Left lung (tissue), 10 donors: ENCODE results near the gene KRTAP12-4. TPM values are rescaled to one million over a fixed set of nuclear protein-coding genes. Genes with fewer than 3 reads are reported as not detected.

ENCODE experiments used
- ATAC-seq: fragments of 200-7000 bp; cut with Tn5 transposase; one replicate; pipeline ENCODE4 v1.9.1; 2020; ENCODE audit warnings: moderate library complexity
- DNase-seq, 4 donors: peaks; one replicate each; pipeline ENCODE4 v3.0.0-alpha.2; 2013 to 2020
- H3K27ac ChIP-seq, 2 donors: fragments of 200-600 bp; sonication (generic) in 1 of 2; one replicate each; pipeline versions ENCODE4 v1.5.0 to v1.8.0; 2020 to 2021
- H3K27me3 ChIP-seq, 2 donors: fragments of 200-600 bp; sonication (generic) in 1 of 2; one replicate each; pipeline versions ENCODE4 v1.5.0 to v1.8.0; 2020 to 2021
- H3K36me3 ChIP-seq, 2 donors: fragments of 200-600 bp; sonication (generic) in 1 of 2; one replicate each; pipeline versions ENCODE4 v1.5.0 to v1.8.0; 2020 to 2021
- H3K4me1 ChIP-seq, 2 donors: fragments of 200-600 bp; one replicate each; pipeline ENCODE4 v1.8.0; 2021
- H3K4me3 ChIP-seq, 2 donors: fragments of 200-600 bp; sonication (generic) in 1 of 2; one replicate each; pipeline versions ENCODE4 v1.5.0 to v1.8.0; 2020 to 2021; ENCODE audit warnings: mild to moderate bottlenecking in 1 of 2
- H3K9me3 ChIP-seq, 2 donors: fragments of 200-600 bp; sonication (generic) in 1 of 2; one replicate each; pipeline versions ENCODE4 v1.5.0 to v1.8.0; 2020 to 2021
- CTCF ChIP-seq, 2 donors: fragments of 200-600 bp; sonication (generic) in 1 of 2; IDR thresholded peaks; one replicate each; pipeline versions ENCODE4 v1.5.0 to v1.8.0; 2021; ENCODE audit warnings: antibody characterized with exemption in 2 of 2
- intact Hi-C, 2 donors: fragments of 100-400 bp; cut with DNase I; formaldehyde crosslinking; loops; one replicate each; pipeline versions ENCODE4 v1.11.2 to v1.14.2; 2022
- polyA plus RNA-seq, 6 donors: library from polyadenylated mRNA; unstranded; fragments of 120-200 nt; gene quantifications; one replicate each; pipeline ENCODE4 v1.2.1, GENCODE V29; 2013; ENCODE audit not compliant: insufficient read length in 6 of 6
- total RNA-seq, 2 donors: library from RNA; stranded (reverse); fragmentation: NEBNext Ultra II Directional; extraction: Animal tissue kit (Norgen Biotek cat#: 25700); gene quantifications; one replicate each; pipeline ENCODE4 v1.2.1, GENCODE V29; 2021
- donor health status: DM: no; HTN: yes; CAD: no.
- donor health status: DM: no; HTN: no; CAD: no.

The KRTAP12-4 gene
- total and polyA plus RNA-seq, 8 donors = not detected

GRCh38 chr21:44682580-44683151 is 28.2 kb upstream of the KRTAP12-4 start:
- no peak for ATAC-seq
- no peak for TF ChIP-seq CTCF (IDR thresholded peaks at IDR 0.05)
- Histone ChIP-seq H3K4me1 (no peaks in the 10 kb centered on the region), H3K27ac (no peak overlapping the region), H3K9me3 (no peaks in the 10 kb centered on the region), H3K36me3 (no peaks in the 10 kb centered on the region), H3K27me3 (peaks cover 0 to 22% of the 10 kb centered on the region in 2 donors), H3K4me3 (no peak overlapping the region)
- intact Hi-C loops = no loop called here
- DNase-seq = no peak

GRCh38 chr21:44681861-44682579 is 27.6 kb upstream of the KRTAP12-4 start, which contains the start of gene KRTAP12-1:
Gene KRTAP12-1 (minus strand): TSS chr21:44682163. CDS start chr21:44682123, 40 bp downstream.
- no peak for DNase-seq
- TF ChIP-seq CTCF (IDR thresholded peaks at IDR 0.05) = no peak
- no peaks in the 10 kb centered on the region for H3K9me3 ChIP-seq
- no peak within 1 kb of the TSS for H3K4me3 ChIP-seq
- intact Hi-C loops = no loop called here
- no peak within 1 kb of the TSS for H3K27ac ChIP-seq
- ATAC-seq = no peak
- peaks cover 0 to 15% of the 10 kb centered on the region in 2 donors for H3K27me3 ChIP-seq
- H3K36me3 ChIP-seq = no peaks in the 10 kb centered on the region
- no peaks in the 10 kb centered on the region for H3K4me1 ChIP-seq

GRCh38 chr21:44681152-44681551 is 26.7 kb upstream of the KRTAP12-4 start:
- no peak for TF ChIP-seq CTCF (IDR thresholded peaks at IDR 0.05)
- Histone ChIP-seq H3K27me3 (peaks cover 0 to 6% of the 10 kb centered on the region in 2 donors), H3K4me3 (no peak overlapping the region), H3K27ac (no peak overlapping the region), H3K36me3 (no peaks in the 10 kb centered on the region), H3K9me3 (no peaks in the 10 kb centered on the region), H3K4me1 (no peaks in the 10 kb centered on the region)
- ATAC-seq (no peak), DNase-seq (no peak)
- intact Hi-C loops = no loop called here

GRCh38 chr21:44677881-44678280 is 23.4 kb upstream of the KRTAP12-4 start:
- Histone ChIP-seq H3K9me3 (peaks cover 0 to 7% of the 10 kb centered on the region in 2 donors), H3K4me1 (no peaks in the 10 kb centered on the region), H3K27me3 (no peaks in the 10 kb centered on the region), H3K4me3 (no peak overlapping the region), H3K27ac (no peak overlapping the region), H3K36me3 (no peaks in the 10 kb centered on the region)
- intact Hi-C loops = no loop called here
- TF ChIP-seq CTCF (IDR thresholded peaks at IDR 0.05) = no peak
- ATAC-seq = no peak
- no peak for DNase-seq

- H3K27me3 ChIP-seq = peaks cover 0 to 7% of the 10 kb centered on the region in 2 donors
- no peak overlapping the region for H3K27ac ChIP-seq
- ATAC-seq (no peak), DNase-seq (no peak)
- H3K4me3 ChIP-seq = no peak overlapping the region
- H3K4me1 ChIP-seq = no peaks in the 10 kb centered on the region
- TF ChIP-seq CTCF (IDR thresholded peaks at IDR 0.05) = no peak
- H3K9me3 ChIP-seq = peaks cover 0 to 27% of the 10 kb centered on the region in 2 donors
- no peaks in the 10 kb centered on the region for H3K36me3 ChIP-seq
- intact Hi-C loops = no loop called here
Measured at GRCh38 chr21:44671911-44672310, 17.5 kb upstream of the KRTAP12-4 start.
